Thyroid gland (tissue), 4 donors: ENCODE results near the gene KLHDC7B.

Source experiments
- CTCF ChIP-seq, 6 experiments: fragments of 200-600 bp in 3 of 6; fragments of 450-650 bp in 3 of 6; sonication (generic) in 3 of 6; IDR thresholded peaks; one replicate each; pipeline ENCODE4 v1.5.1; 2016 to 2019; ENCODE audit warnings: antibody characterized with exemption in 6 of 6, mild to moderate bottlenecking in 2 of 6, inconsistent platforms in 1 of 6, moderate library complexity in 1 of 6
- POLR2A ChIP-seq, 2 donors: fragments of 450-650 bp; IDR thresholded peaks; one replicate each; pipeline ENCODE4 v1.6.1; 2017; ENCODE audit warnings: antibody characterized with exemption in 2 of 2, mild to moderate bottlenecking in 2 of 2, moderate library complexity in 1 of 2

- TF ChIP-seq POLR2A (IDR thresholded peaks at IDR 0.05) (peak in 1 of 2 donors; percentile 79), CTCF (IDR thresholded peaks at IDR 0.05) (peak in 1 of 6 experiments; percentile 30)
Observed at GRCh38 chr22:50507991-50508884, 37.5 kb upstream of the KLHDC7B start, which contains the start of gene NCAPH2.
